Rectal smooth muscle tissue (tissue), 1 donor: ENCODE results near the gene TMEM220.
"Not testable (repeated sequence)": the region's sequence is repeated elsewhere in the genome, so short reads cannot be mapped to it uniquely, and the experiment has no call there.

Experiments used
- H3K27ac ChIP-seq: one replicate; pipeline ENCODE4 v1.7.0; 2013; ENCODE audit warnings: low read depth, low read length, inconsistent platforms
- H3K27me3 ChIP-seq: one replicate; pipeline ENCODE4 v1.7.0; 2013; ENCODE audit warnings: low read length; ENCODE audit not compliant: control insufficient read depth, insufficient read depth
- H3K36me3 ChIP-seq: one replicate; pipeline ENCODE4 v1.7.0; 2013; ENCODE audit warnings: low read length; ENCODE audit not compliant: control insufficient read depth, insufficient read depth
- H3K4me1 ChIP-seq: one replicate; pipeline ENCODE4 v1.7.0; 2013; ENCODE audit warnings: low read length; ENCODE audit not compliant: control insufficient read depth, insufficient read depth
- H3K4me3 ChIP-seq: one replicate; pipeline ENCODE4 v1.7.0; 2013; ENCODE audit warnings: low read length
- H3K9ac ChIP-seq: one replicate; pipeline ENCODE4 v1.7.0; 2013; ENCODE audit warnings: low read length

TMEM220 gene

GRCh38 chr17:10735821-10736220 lies 6.0 kb upstream of the TMEM220 start:
- H3K27ac ChIP-seq: no peak overlapping the region
- H3K36me3 ChIP-seq: no peaks in the 10 kb centered on the region
- no peak overlapping the region for H3K4me3 ChIP-seq
- no peak overlapping the region for H3K9ac ChIP-seq
- no peaks in the 10 kb centered on the region for H3K4me1 ChIP-seq
- H3K27me3 ChIP-seq: no peaks in the 10 kb centered on the region

- H3K9ac ChIP-seq: no peak overlapping the region
- no peaks in the 10 kb centered on the region for H3K27me3 ChIP-seq
- H3K4me1 ChIP-seq: peaks cover 5% of the 10 kb centered on the region
- H3K27ac ChIP-seq: no peak overlapping the region
- no peaks in the 10 kb centered on the region for H3K36me3 ChIP-seq
- no peak overlapping the region for H3K4me3 ChIP-seq
Measured at GRCh38 chr17:10735251-10735650, 5.4 kb upstream of the TMEM220 start.

- H3K9ac ChIP-seq: no peak overlapping the region
- H3K36me3 ChIP-seq: no peaks in the 10 kb centered on the region
- H3K27ac ChIP-seq: no peak overlapping the region
- H3K4me1 ChIP-seq: peaks cover 5% of the 10 kb centered on the region
- H3K27me3 ChIP-seq: no peaks in the 10 kb centered on the region
- no peak overlapping the region for H3K4me3 ChIP-seq
Measured at GRCh38 chr17:10733666-10734065, 3.8 kb upstream of the TMEM220 start.

- H3K27me3 ChIP-seq, H3K9ac ChIP-seq, H3K27ac ChIP-seq, H3K4me3 ChIP-seq, H3K4me1 ChIP-seq, H3K36me3 ChIP-seq: not testable (repeated sequence)
Measured at GRCh38 chr17:10732121-10732520, 2.3 kb upstream of the TMEM220 start.

- Histone ChIP-seq H3K27me3 (no peaks in the 10 kb centered on the region), H3K27ac (no peak overlapping the region), H3K9ac (no peak overlapping the region), H3K4me3 (no peak overlapping the region), H3K36me3 (no peaks in the 10 kb centered on the region), H3K4me1 (peaks cover 5% of the 10 kb centered on the region)
Measured at GRCh38 chr17:10731408-10731879, 1.6 kb upstream of the TMEM220 start.

- peak overlapping the region; percentile 96 for H3K27ac ChIP-seq
- peak overlapping the region; percentile 72 for H3K4me3 ChIP-seq
- peak overlapping the region; percentile 27 for H3K9ac ChIP-seq
- H3K36me3 ChIP-seq, H3K4me1 ChIP-seq, H3K27me3 ChIP-seq: not testable (repeated sequence)
Measured at GRCh38 chr17:10730247-10730646, 424 bp upstream of the TMEM220 start.

- Histone ChIP-seq H3K27ac (peak overlapping the region; percentile 96), H3K9ac (no peak overlapping the region), H3K4me1 (peaks cover 5% of the 10 kb centered on the region), H3K4me3 (no peak overlapping the region), H3K27me3 (no peaks in the 10 kb centered on the region), H3K36me3 (no peaks in the 10 kb centered on the region)
Measured at GRCh38 chr17:10728331-10728892, 1.4 kb downstream of the TMEM220 start.

- peaks cover 5% of the 10 kb centered on the region for H3K4me1 ChIP-seq
Measured at GRCh38 chr17:10727192-10727591, 2.6 kb downstream of the TMEM220 start.

GRCh38 chr17:10726196-10726595 lies 3.6 kb downstream of the TMEM220 start:
- H3K4me3 ChIP-seq: no peak overlapping the region
- peaks cover 5% of the 10 kb centered on the region for H3K4me1 ChIP-seq
- H3K9ac ChIP-seq: no peak overlapping the region
- H3K36me3 ChIP-seq: no peaks in the 10 kb centered on the region
- no peak overlapping the region for H3K27ac ChIP-seq
- no peaks in the 10 kb centered on the region for H3K27me3 ChIP-seq

More at GRCh38 chr17:10727192-10727591, 2.6 kb downstream of the TMEM220 start:
- Histone ChIP-seq H3K27me3 (no peaks in the 10 kb centered on the region), H3K9ac (no peak overlapping the region), H3K4me3 (no peak overlapping the region), H3K36me3 (no peaks in the 10 kb centered on the region), H3K27ac (no peak overlapping the region)

- H3K4me3 ChIP-seq: no peak overlapping the region
- H3K27me3 ChIP-seq: no peaks in the 10 kb centered on the region
- no peak overlapping the region for H3K27ac ChIP-seq
- no peak overlapping the region for H3K9ac ChIP-seq
- no peaks in the 10 kb centered on the region for H3K36me3 ChIP-seq
- H3K4me1 ChIP-seq: no peaks in the 10 kb centered on the region
Measured at GRCh38 chr17:10725262-10725661, 4.6 kb downstream of the TMEM220 start.

GRCh38 chr17:10724546-10725195 lies 5.2 kb downstream of the TMEM220 start:
- H3K36me3 ChIP-seq: no peaks in the 10 kb centered on the region
- H3K4me1 ChIP-seq: no peaks in the 10 kb centered on the region
- H3K27ac ChIP-seq: no peak overlapping the region
- no peak overlapping the region for H3K4me3 ChIP-seq
- no peaks in the 10 kb centered on the region for H3K27me3 ChIP-seq
- H3K9ac ChIP-seq: no peak overlapping the region

- no peaks in the 10 kb centered on the region for H3K36me3 ChIP-seq
- H3K4me1 ChIP-seq: no peaks in the 10 kb centered on the region
- no peak overlapping the region for H3K4me3 ChIP-seq
- no peak overlapping the region for H3K27ac ChIP-seq
- H3K9ac ChIP-seq: no peak overlapping the region
- no peaks in the 10 kb centered on the region for H3K27me3 ChIP-seq
Measured at GRCh38 chr17:10718547-10718946, 11.3 kb downstream of the TMEM220 start.

GRCh38 chr17:10716218-10716617 lies 13.6 kb downstream of the TMEM220 start:
- Histone ChIP-seq H3K36me3 (peaks cover 14% of the 10 kb centered on the region), H3K9ac (no peak overlapping the region), H3K27ac (no peak overlapping the region), H3K4me3 (no peak overlapping the region), H3K27me3 (no peaks in the 10 kb centered on the region), H3K4me1 (no peaks in the 10 kb centered on the region)
